Gastroesophageal sphincter (tissue), 3 donors: ENCODE results near the gene NDUFS4.

Experiments
- CTCF ChIP-seq, 4 experiments: fragments of 200-600 bp in 2 of 4; fragments of 450-650 bp in 2 of 4; sonication (generic) in 1 of 4; IDR thresholded peaks; one replicate each; pipeline ENCODE4 v1.5.1; 2017 to 2019; ENCODE audit warnings: antibody characterized with exemption in 4 of 4, mild to moderate bottlenecking in 2 of 4, moderate library complexity in 2 of 4
- POLR2A ChIP-seq, 2 donors: fragments of 450-650 bp; IDR thresholded peaks; one replicate each; pipeline ENCODE4 v1.6.1; 2017; ENCODE audit warnings: antibody characterized with exemption in 2 of 2, mild to moderate bottlenecking in 2 of 2, moderate library complexity in 1 of 2

GRCh38 chr5:53571403-53571802 is 11.0 kb downstream of the NDUFS4 start:
- TF ChIP-seq CTCF (IDR thresholded peaks at IDR 0.05), result no peak
- TF ChIP-seq POLR2A (IDR thresholded peaks at IDR 0.05), result no peak
